Spinal cord (tissue), 10 donors: ENCODE results near the gene PAXX. TPM values are rescaled to one million over a fixed set of nuclear protein-coding genes. Genes with fewer than 3 reads are reported as not detected.

Experiments
- DNase-seq, 6 donors: peaks; one replicate each; pipeline versions ENCODE4 v3.0.0 to v3.0.0-alpha.2; 2013 to 2015; ENCODE audit warnings: low spot score in 6 of 6, low read depth in 4 of 6
- H3K27ac ChIP-seq: one replicate; pipeline ENCODE4 v1.5.1; 2013; ENCODE audit warnings: low read depth, low read length, control low read depth
- H3K27me3 ChIP-seq: one replicate; pipeline ENCODE4 v1.6.1; 2013; ENCODE audit warnings: low read length; ENCODE audit not compliant: control insufficient read depth, insufficient read depth
- H3K36me3 ChIP-seq: one replicate; pipeline ENCODE4 v1.6.1; 2013; ENCODE audit warnings: low read length; ENCODE audit not compliant: control insufficient read depth, insufficient read depth
- H3K4me1 ChIP-seq: one replicate; pipeline ENCODE4 v1.6.1; 2013; ENCODE audit warnings: low read length; ENCODE audit not compliant: control insufficient read depth, insufficient read depth
- H3K4me3 ChIP-seq: one replicate; pipeline ENCODE4 v1.5.1; 2013; ENCODE audit warnings: low read depth, low read length, control low read depth
- H3K9me3 ChIP-seq: one replicate; pipeline ENCODE4 v1.6.1; 2013; ENCODE audit warnings: low read length; ENCODE audit not compliant: control insufficient read depth, insufficient read depth
- WGBS: methylation state at CpG from one replicate; pipeline ENCODE4 v1.1.5; 2013; ENCODE audit warnings: missing lambda C conversion rate; ENCODE audit not compliant: insufficient coverage; 5-methylcytosine and 5-hydroxymethylcytosine counted together
- polyA plus RNA-seq, 2 donors: library from polyadenylated mRNA; unstranded; fragments of 120-200 nt; gene quantifications; one replicate each; pipeline ENCODE4 v1.2.1, GENCODE V29; 2013; ENCODE audit not compliant: insufficient read length in 2 of 2
- total RNA-seq, 2 donors: library from RNA; depleted of rRNA in 1 of 2; stranded (reverse); fragments of 120-200 nt in 1 of 2; fragments of >200 nt in 1 of 2; gene quantifications; one replicate each; pipeline versions ENCODE4 v1.2.3 to v1.2.4, GENCODE V29; 2013 to 2014
- donor health status: healthy.

The PAXX gene
- total and polyA plus RNA-seq, 4 donors = 15.7 to 108 (median 72.7) TPM

GRCh38 chr9:136974817-136975535, 17.2 kb upstream of the PAXX start:
- WGBS = 67% methylated on average over 15 of the region's 15 CpGs
- Histone ChIP-seq H3K36me3 (peaks cover 3% of the 10 kb centered on the region), H3K9me3 (no peaks in the 10 kb centered on the region), H3K27ac (no peak overlapping the region), H3K4me3 (no peak overlapping the region), H3K27me3 (no peaks in the 10 kb centered on the region), H3K4me1 (peaks cover 47% of the 10 kb centered on the region)
- DNase-seq = no peak

GRCh38 chr9:136975644-136976043, 16.6 kb upstream of the PAXX start:
- peaks cover 50% of the 10 kb centered on the region for H3K4me1 ChIP-seq
- DNase-seq = peak in 1 of 6 donors; percentile 13
- H3K36me3 ChIP-seq = peaks cover 3% of the 10 kb centered on the region
- no peaks in the 10 kb centered on the region for H3K27me3 ChIP-seq
- H3K4me3 ChIP-seq = no peak overlapping the region
- no peak overlapping the region for H3K27ac ChIP-seq
- WGBS = 48% methylated on average over 13 of the region's 14 CpGs
- no peaks in the 10 kb centered on the region for H3K9me3 ChIP-seq

GRCh38 chr9:136977223-136977622, 15.0 kb upstream of the PAXX start, which contains the start of gene PTGDS:
Gene PTGDS (plus strand): TSS chr9:136977504. CDS start chr9:136977579, 75 bp downstream.
- WGBS = 43% methylated on average over 10 of the region's 10 CpGs
- peak within 1 kb of the TSS; percentile 46 for H3K4me3 ChIP-seq
- DNase-seq = peak in 1 of 6 donors; percentile 79
- H3K27me3 ChIP-seq = no peaks in the 10 kb centered on the region
- no peaks in the 10 kb centered on the region for H3K9me3 ChIP-seq
- peaks cover 3% of the 10 kb centered on the region for H3K36me3 ChIP-seq
- H3K27ac ChIP-seq = peak within 1 kb of the TSS; percentile 64
- peaks cover 51% of the 10 kb centered on the region for H3K4me1 ChIP-seq

GRCh38 chr9:136977649-136978072, 14.6 kb upstream of the PAXX start:
- peaks cover 3% of the 10 kb centered on the region for H3K36me3 ChIP-seq
- H3K27me3 ChIP-seq = peaks cover 4% of the 10 kb centered on the region
- H3K9me3 ChIP-seq = no peaks in the 10 kb centered on the region
- H3K27ac ChIP-seq = peak overlapping the region; percentile 64
- WGBS = 4% methylated on average over 33 of the region's 33 CpGs
- peak overlapping the region; percentile 46 for H3K4me3 ChIP-seq
- peaks cover 52% of the 10 kb centered on the region for H3K4me1 ChIP-seq
- no peak for DNase-seq

GRCh38 chr9:136978073-136978864, 14.0 kb upstream of the PAXX start:
- peak overlapping the region; percentile 46 for H3K4me3 ChIP-seq
- under 1% methylated on average over 66 of the region's 78 CpGs for WGBS
- peaks cover 3% of the 10 kb centered on the region for H3K36me3 ChIP-seq
- peak overlapping the region; percentile 64 for H3K27ac ChIP-seq
- peak in 3 of 6 donors; percentile 15 to 79 (median 71) for DNase-seq
- H3K4me1 ChIP-seq = peaks cover 52% of the 10 kb centered on the region
- peaks cover 5% of the 10 kb centered on the region for H3K27me3 ChIP-seq
- no peaks in the 10 kb centered on the region for H3K9me3 ChIP-seq

- Histone ChIP-seq H3K27ac (no peak overlapping the region), H3K27me3 (peaks cover 11% of the 10 kb centered on the region), H3K36me3 (peaks cover 3% of the 10 kb centered on the region), H3K4me1 (peaks cover 52% of the 10 kb centered on the region), H3K4me3 (peak overlapping the region; percentile 9), H3K9me3 (no peaks in the 10 kb centered on the region)
- no peak for DNase-seq
- WGBS = 49% methylated on average over 41 of the region's 41 CpGs
Observed at GRCh38 chr9:136978865-136979544, 13.2 kb upstream of the PAXX start.

- Histone ChIP-seq H3K9me3 (no peaks in the 10 kb centered on the region), H3K4me3 (no peak overlapping the region), H3K36me3 (peaks cover 3% of the 10 kb centered on the region), H3K27me3 (peaks cover 21% of the 10 kb centered on the region), H3K27ac (no peak overlapping the region), H3K4me1 (peaks cover 56% of the 10 kb centered on the region)
- DNase-seq = no peak
- 86% methylated on average over 25 of the region's 26 CpGs for WGBS
Observed at GRCh38 chr9:136979769-136980587, 12.2 kb upstream of the PAXX start.

- DNase-seq = no peak
- Histone ChIP-seq H3K4me3 (no peak overlapping the region), H3K27ac (no peak overlapping the region), H3K9me3 (no peaks in the 10 kb centered on the region), H3K27me3 (peaks cover 30% of the 10 kb centered on the region), H3K4me1 (peaks cover 53% of the 10 kb centered on the region), H3K36me3 (peaks cover 3% of the 10 kb centered on the region)
- 90% methylated on average over 15 of the region's 16 CpGs for WGBS
Observed at GRCh38 chr9:136980669-136981478, 11.3 kb upstream of the PAXX start.
